Fibroblast of skin of abdomen (primary cell): ENCODE data around the gene TRIM38.
A peak's percentile ranks its signal among the peaks of the same experiment; 100 is the strongest.

Experiments used
- DNase-seq: peaks from one replicate; pipeline ENCODE4 v3.0.0-alpha.2; 2013

The TRIM38 gene

DNA sequence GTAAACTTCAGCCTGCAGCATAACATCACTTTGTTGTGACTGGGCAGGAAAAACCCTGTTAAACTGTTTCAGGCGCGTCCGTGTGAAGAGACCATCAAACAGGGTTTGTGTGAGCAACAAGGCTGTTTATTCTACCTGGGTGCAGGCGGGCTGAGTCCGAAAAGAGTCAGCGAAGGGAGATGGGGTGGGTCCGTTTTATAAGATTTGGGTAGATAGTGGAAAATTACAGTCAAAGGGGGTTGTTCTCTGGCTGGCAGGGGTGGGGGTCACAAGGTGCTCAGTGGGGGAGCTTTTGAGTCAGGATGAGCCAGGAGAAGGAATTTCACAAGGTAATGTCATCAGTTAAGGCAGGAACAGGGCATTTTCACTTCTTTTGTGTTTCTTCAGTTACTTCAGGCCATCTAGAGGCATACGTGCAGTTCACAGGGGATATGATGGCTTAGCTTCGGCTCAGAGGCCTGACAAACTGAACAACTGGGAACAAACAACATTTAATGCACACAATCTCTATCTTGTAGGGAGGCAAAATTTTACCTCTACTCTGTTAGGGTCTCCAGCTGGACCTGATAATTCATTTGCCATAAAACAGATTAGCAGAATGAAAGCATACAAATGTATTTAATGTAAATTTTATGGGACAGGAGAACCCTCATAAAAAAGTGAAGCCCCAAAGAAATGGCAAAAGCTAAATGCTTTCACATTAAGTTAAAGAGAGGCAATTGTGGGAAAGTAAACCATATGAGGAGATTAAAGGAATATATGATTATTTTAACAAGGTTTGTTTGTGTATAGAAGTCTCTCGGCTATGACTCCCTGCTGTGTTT lies 66.4 kb downstream of the TRIM38 start:
- DNase-seq = no peak

DNA sequence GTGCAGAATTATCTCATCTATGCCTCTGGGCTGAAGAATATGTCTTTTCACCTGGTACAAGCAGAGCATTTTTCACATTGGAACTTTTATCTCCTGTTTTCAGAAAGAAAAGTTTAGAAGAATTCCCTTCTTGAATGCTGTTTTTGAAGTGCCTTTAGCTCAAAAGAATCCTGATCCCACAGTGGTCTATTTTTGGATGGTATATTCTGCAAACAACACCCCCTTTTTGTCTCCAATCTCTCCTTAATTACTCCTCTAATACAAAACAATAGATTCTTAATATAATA lies 66.9 kb downstream of the TRIM38 start:
- DNase-seq = no peak

DNA sequence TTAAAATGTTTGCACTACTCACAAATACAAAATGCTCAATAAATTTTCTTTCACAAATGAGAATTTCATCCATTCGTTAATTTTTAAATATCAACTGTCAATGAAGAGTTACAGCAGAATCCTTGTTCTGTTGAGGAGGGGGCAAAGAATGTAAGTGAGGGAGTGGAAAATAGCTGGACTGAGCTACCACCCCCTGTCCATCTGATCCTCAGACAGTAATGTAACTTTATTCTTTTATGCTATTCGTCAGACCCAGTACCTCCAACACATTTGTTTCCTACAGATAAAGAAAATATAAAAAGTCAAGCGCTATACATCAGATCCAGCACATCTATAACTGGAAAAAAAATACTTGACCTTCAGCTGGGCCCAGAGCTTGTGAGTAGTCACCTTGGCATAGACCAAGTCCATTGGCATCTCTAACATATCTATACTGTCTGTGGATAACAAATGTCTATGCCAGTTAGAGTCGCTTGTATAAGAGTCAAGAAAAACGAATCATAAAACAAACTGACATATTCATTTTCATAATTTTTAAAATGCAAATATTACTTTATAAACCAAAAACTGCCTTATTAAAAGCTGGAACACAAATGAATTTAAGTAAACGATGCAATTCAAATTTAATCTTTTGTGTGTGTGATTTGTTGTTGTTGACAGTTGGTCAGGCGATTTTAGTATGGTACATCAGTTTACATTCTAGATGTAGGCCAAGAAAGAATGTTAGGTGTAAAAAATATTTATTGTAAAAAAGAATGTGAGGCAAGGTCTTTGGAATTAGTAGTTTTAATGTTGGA lies 67.5 kb downstream of the TRIM38 start:
- DNase-seq = no peak

- DNase-seq = no peak
Observed at GRCh38 chr6:26030716-26031115, 68.1 kb downstream of the TRIM38 start.

GRCh38 chr6:26031151-26031594 lies 68.6 kb downstream of the TRIM38 start:
- no peak for DNase-seq

GRCh38 chr6:26031595-26032339 lies 69.2 kb downstream of the TRIM38 start:
- DNase-seq = peak; percentile 97

DNA sequence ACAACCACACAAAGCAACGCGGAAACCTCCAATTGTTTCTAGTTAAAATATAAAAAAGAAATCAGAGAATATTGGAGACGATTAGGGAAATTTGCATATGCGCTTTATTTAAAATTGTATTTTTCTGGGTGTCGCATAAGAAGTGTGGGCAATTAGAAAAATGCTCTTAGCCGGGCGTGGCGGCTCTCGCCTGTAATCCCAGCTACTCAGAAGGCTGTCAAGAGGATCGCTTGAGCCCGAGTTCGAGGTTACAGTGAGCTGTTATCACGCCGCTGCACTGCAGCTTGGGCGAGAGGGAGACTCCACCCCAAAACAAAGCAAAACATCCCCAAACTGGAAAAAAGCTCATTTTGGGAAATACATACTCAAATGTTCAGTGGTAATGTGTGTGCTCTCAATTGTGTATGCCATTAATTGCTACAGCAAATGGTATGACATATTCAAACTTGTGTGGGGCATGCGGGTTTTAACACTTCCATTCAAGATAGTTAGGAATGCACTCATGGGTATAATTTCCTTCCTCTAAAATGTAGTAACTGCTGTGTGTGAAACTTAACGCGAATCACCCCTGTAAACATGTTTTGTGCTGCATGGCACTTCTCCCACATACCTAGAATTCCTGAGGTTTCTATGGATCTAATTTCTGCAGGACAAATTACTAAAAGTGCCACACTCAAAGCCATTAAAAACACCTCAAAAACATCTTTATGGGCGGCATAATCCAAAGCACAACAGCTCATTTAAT lies 69.9 kb downstream of the TRIM38 start:
- DNase-seq = peak; percentile 73

DNA sequence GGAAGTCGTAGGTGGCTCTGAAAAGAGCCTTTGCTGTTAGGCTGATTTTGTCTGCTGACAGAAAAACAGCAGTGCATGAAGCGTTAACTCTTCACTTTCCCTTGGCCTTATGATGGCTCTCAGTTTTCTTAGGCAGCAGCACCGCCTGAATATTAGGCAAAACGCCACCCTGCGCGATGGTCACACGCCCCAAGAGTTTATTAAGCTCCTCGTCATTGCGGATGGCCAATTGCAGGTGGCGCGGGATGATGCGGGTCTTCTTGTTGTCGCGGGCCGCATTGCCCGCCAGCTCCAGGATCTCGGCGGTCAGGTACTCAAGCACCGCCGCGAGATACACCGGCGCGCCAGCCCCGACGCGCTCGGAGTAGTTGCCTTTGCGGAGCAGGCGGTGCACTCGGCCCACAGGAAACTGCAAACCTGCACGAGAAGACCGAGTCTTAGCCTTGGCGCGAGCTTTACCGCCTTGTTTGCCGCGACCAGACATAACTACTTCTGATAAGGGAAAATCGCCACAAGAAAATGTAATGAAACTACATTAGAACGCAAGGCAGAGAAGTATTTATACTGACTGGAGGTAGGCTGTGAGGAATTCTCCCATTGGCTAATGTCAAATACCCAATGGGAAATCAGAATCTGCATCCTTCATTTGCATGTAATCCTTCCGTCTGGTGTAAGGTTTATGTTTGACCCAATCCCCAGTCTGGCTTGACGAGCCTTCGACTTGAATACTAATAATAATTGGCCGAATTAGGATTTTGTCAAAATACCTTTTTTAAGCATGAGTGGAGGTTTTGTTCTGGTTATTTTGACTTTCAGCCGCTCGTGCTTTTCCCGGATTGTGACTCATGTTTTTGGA lies 70.7 kb downstream of the TRIM38 start:
- DNase-seq = peak; percentile 98

DNA sequence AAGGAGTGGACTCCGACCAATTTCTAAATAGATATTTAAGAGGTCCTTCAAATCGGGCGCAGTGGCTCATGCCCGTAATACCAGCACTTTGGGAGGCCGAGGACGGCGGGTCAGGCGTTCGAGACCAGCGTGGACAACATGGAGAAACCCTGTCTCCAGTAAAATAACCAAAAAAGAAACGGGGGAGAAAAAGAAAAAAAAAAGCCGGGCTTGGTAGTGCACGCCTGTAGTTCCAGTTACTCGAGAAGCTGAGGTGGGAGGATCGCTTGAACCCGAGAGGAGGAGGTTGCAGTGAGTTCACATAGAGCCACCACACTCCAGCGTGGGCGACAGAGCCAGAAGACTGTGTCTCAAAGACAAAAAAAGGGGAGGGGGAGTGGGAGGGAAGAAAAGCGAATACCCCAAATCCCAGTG lies 71.3 kb downstream of the TRIM38 start:
- DNase-seq = no peak

- no peak for DNase-seq
Observed at GRCh38 chr6:26034905-26035304, 72.3 kb downstream of the TRIM38 start.
